Brain pericyte (primary cell): Measurements from ENCODE around the gene PPM1D.
"Not testable (repeated sequence)": the region's sequence is repeated elsewhere in the genome, so short reads cannot be mapped to it uniquely, and the experiment has no call there.

Source experiments
- DNase-seq: peaks from one replicate; pipeline ENCODE4 v3.0.0-alpha.2; 2012; ENCODE audit warnings: low read depth, low spot score

PPM1D gene

GRCh38 chr17:60593441-60594036 is 6.5 kb upstream of the PPM1D start:
- not testable (repeated sequence) for DNase-seq

GRCh38 chr17:60594170-60594569 is 5.8 kb upstream of the PPM1D start:
- not testable (repeated sequence) for DNase-seq

DNA sequence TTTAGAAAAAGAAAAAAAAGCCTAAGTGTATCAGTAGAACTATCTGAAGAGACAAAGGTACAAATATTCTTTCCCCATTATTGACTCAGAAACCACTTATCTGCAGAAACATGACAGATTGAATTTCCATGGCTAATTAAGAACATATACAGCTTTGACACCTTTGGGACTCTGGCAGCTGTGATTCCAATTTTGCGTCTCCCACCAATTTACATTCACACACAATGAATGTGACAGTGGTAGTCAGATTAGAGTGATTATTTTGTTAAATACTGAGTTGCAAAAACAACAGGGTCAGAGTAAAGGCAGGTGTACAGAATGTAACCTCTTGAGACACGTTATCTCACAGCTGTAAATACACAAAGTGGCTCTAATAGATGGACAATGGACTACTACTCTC is 5.3 kb upstream of the PPM1D start:
- no peak for DNase-seq

- no peak for DNase-seq
These were observed 2.7 kb upstream of the PPM1D start for GRCh38 chr17:60597297-60597696.

- no peak for DNase-seq
These were observed 1.8 kb upstream of the PPM1D start for GRCh38 chr17:60598001-60598736.

- DNase-seq: no peak
These were observed 773 bp upstream of the PPM1D start for GRCh38 chr17:60599220-60599619.

GRCh38 chr17:60600490-60601446 is 775 bp downstream of the PPM1D start:
- no peak for DNase-seq

DNA sequence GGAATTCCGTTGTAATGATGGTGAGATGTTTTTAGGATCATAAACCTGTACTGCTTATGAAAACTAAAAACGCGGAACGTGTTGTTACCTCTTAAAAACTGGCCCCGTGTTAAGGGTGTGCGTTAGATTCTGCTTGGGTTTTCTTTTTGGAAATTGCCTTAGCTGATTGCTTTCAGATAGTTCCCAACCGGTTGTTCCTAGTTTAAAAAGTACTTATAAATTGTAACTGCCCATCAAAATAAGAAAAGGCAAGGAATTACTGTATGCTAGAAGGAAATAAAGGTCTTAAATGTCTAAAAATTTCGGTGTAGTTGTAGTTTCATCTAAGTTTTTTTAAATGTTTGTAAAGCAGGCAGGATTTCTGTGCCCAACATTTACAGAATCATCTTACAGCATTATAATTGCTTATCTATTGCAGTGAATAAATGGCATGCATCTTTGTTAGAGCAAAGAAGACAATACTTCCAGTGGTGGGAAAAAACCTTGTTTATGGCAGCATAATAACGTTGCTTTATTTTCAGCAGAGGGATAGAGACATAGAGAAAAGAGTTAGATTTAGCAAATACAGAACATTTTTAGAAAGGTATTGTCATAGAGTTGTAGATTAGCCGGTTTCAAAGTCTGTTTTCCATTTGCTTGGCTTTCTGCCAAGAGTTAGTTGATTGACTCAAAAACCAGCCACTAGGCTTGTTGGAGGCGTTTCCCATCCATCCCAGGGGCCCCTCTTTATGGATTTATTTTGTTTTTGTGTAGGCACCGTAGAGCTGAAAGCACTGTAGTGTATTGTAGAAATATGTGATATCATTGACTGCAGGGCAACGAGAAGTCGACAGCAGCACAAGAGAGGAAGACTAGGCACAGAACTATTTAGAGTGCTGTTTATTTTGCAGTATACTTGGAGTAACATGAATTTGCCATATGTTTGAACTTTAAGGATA is 1.7 kb downstream of the PPM1D start:
- peak; percentile 73 for DNase-seq

- DNase-seq: no peak
These were observed 2.4 kb downstream of the PPM1D start for GRCh38 chr17:60602385-60602742.

GRCh38 chr17:60602871-60603270 is 2.9 kb downstream of the PPM1D start:
- no peak for DNase-seq

GRCh38 chr17:60603477-60603876 is 3.5 kb downstream of the PPM1D start:
- not testable (repeated sequence) for DNase-seq

DNA sequence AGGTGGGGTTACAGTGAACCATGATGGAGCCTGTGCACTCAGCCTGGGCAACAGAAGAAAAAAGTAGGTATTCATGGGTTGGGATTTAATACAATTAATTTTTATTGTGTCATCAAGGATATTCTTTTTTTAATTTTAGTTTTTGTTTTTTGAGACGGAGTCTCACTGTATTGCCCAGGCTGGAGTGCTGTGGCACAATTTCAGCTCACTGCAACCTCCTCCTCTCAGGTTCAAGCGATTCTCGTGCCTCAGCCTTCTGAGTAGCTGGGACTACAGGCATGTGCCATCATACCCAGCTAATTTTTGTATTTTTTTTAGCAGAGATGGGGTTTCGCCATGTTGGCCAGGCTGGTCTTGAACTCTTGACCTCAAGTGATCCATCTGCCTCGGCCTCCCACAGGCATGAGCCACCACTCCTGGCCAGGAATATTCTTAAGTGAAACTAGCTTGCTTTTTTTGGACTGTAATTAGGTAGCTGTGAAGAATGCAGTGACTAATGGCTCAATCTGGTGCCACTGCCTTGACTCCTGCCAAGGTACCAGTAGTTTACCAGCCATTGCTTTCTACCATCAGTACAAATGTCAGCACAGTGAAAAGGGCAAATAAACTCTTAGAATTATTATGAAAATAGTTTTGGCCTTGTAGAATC is 4.8 kb downstream of the PPM1D start:
- no peak for DNase-seq

DNA sequence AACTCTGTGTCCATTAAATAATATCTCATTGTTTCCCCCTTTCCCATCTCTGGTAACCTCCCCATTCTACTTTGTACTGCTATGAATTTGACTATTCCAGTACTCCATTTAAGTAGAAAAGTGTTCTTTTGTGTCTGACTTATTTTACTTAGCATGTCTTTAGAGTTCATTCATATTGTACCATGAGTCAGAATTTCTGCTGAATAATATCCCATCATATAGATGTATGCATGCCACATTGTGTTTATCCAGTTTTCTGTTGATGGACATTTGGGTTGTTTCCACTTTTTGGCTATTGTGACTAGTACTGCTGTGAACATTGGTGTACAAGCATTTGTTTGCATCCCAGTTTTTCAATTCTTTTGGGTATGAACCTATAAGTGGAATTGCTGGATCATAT is 6.0 kb downstream of the PPM1D start:
- no peak for DNase-seq

GRCh38 chr17:60610473-60610872 is 10.5 kb downstream of the PPM1D start:
- DNase-seq: no peak

- not testable (repeated sequence) for DNase-seq
These were observed 11.3 kb downstream of the PPM1D start for GRCh38 chr17:60611321-60611720.

DNA sequence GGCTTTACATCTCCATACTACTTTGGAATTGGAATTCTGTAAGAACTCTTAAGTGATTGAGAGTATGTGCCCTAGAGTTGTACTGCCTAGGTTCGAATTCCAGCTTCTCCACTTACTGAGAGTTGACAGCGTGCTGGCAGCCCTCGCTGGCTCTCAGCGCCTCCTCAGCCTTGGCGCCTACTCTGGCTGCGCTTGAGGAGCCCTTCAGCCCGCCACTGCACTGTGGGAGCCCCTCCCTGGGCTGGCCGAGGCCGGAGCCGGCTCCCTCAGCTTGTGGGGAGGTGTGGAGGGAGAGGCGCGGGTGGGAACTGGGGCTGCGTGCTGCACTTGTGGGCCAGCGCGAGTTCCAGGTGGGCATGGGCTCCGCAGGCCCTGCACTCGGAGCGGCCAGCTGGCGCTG is 13.3 kb downstream of the PPM1D start:
- DNase-seq: no peak

GRCh38 chr17:60613796-60614195 is 13.8 kb downstream of the PPM1D start:
- DNase-seq: not testable (repeated sequence)

DNA sequence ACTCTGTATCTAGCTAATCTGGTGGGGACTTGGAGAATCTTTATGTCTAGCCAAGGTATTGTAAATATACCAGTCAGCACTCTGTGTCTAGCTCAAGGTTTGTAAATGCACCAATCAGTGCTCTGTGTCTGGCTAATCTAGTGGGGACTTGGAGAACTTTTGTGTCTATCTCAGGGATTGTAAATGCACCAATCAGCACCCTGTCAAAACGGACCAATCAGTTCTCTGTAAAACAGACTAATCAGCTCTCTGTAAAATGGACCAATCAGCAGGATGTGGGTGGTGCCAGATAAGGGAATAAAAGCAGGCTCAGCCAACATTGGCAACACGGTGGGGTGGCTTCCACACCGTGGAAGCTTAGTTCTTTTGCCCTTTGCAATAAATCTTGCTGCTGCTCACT is 14.3 kb downstream of the PPM1D start:
- not testable (repeated sequence) for DNase-seq

GRCh38 chr17:60615108-60615507 is 15.1 kb downstream of the PPM1D start:
- DNase-seq: no peak

DNA sequence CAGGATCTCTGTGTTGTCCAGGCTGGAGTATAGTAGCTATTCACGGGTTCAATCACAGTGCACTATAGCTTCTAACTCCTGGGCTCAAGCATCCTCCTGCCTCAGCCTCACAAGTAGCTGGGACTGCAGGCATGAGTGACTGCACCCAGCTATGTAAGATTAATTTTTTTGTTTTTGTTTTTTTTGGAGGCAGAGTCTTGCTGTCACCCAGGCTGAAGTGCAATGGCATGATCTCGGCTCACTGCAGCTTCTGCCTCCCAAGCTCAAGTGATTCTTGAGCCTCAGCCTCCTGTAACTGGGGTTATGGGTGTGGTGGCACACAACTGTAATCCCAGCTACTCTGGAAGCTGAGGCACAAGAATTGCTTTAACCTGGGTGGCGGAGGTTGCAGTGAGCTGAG is 15.8 kb downstream of the PPM1D start:
- no peak for DNase-seq

GRCh38 chr17:60618080-60618479 is 18.1 kb downstream of the PPM1D start:
- DNase-seq: no peak
